Right renal cortex interstitium (tissue), 3 donors: ENCODE data around the gene ZAP70. TPM values are rescaled to one million over a fixed set of nuclear protein-coding genes. Genes with fewer than 3 reads are reported as not detected.

ENCODE experiments used
- DNase-seq, 3 donors: peaks; one replicate each; pipeline ENCODE4 v3.0.0-alpha.2; 2013; ENCODE audit warnings: low read depth in 3 of 3, low spot score in 2 of 3
- polyA plus RNA-seq, 3 donors: library from polyadenylated mRNA; unstranded; fragments of 120-200 nt; gene quantifications; one replicate each; pipeline ENCODE4 v1.2.1, GENCODE V29; 2013; ENCODE audit not compliant: insufficient read length in 3 of 3

ZAP70 gene
- polyA plus RNA-seq, 3 donors, result 1.5 to 2.3 (median 1.7) TPM

GRCh38 chr2:97715951-97716694 is 2.7 kb downstream of the ZAP70 start:
- no peak for DNase-seq

GRCh38 chr2:97716695-97717612 is 3.6 kb downstream of the ZAP70 start:
- no peak for DNase-seq

GRCh38 chr2:97717613-97717995 is 4.2 kb downstream of the ZAP70 start:
- no peak for DNase-seq

GRCh38 chr2:97718051-97718882 is 4.9 kb downstream of the ZAP70 start:
- no peak for DNase-seq

GRCh38 chr2:97718942-97719341 is 5.6 kb downstream of the ZAP70 start:
- no peak for DNase-seq

- DNase-seq, result no peak
Measured at GRCh38 chr2:97719362-97720155, 6.2 kb downstream of the ZAP70 start.

GRCh38 chr2:97720746-97721145 is 7.4 kb downstream of the ZAP70 start:
- no peak for DNase-seq

- no peak for DNase-seq
Measured at GRCh38 chr2:97722227-97722626, 8.9 kb downstream of the ZAP70 start.

- DNase-seq, result no peak
Measured at GRCh38 chr2:97723156-97724072, 10.0 kb downstream of the ZAP70 start.

GRCh38 chr2:97724073-97724410 is 10.7 kb downstream of the ZAP70 start:
- no peak for DNase-seq

GRCh38 chr2:97724501-97724900 is 11.1 kb downstream of the ZAP70 start:
- no peak for DNase-seq

GRCh38 chr2:97724946-97725688 is 11.7 kb downstream of the ZAP70 start:
- DNase-seq, result no peak

GRCh38 chr2:97726261-97727064 is 13.1 kb downstream of the ZAP70 start:
- DNase-seq, result no peak

GRCh38 chr2:97727296-97727695 is 13.9 kb downstream of the ZAP70 start:
- no peak for DNase-seq

- DNase-seq, result no peak
Measured at GRCh38 chr2:97728091-97728731, 14.8 kb downstream of the ZAP70 start.

- no peak for DNase-seq
Measured at GRCh38 chr2:97730245-97730644, 16.9 kb downstream of the ZAP70 start.
